ENCODE results near the gene ANGPTL4.

Gene ANGPTL4

DNA sequence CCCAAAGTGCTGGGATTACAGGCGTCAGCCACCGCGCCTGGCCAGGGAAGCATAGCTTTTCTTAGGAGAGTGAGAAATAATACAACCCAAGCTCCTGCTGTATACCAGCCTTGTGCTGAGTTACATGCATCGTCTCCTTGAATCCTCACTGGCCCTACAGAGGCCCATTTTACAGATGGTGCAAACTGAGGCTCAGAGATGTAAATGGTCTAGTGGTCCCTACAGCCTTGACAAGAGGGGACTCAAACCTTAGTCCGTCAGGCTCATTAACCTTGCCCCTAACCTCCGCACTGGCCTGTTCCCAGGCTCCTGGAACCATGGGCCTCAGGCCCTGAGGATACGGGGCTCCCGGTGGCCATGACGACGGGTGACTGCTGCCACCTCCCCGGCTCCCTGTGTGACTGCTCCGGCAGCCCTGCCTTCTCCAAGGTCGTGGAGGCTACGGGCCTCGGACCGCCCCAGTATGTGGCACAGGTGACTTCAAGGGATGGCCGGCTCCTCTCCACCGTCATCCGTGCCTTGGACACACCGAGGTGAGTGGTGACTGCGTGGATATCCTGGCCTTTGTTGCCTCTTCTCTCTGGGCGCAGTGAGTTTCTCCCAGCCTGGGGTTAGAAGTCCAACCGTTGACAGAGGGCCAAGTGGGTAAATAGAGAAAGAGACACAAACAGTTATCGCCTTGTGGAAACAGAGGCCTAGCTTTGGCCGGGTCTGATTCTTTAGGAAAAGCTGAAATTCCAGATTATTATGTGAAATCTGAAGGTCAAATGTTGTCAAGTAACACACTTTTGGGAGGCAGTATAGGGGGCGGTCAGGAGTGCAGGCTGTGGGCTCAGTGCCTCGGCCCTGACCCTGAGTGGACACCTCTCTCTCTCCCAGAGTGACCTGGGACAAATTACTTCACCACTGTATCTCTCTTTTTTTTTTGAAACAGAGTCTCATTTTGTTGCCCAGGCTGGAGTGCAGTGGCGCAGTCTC lies 57.8 kb downstream of the ANGPTL4 start:
- DNase-seq, result no peak

DNA sequence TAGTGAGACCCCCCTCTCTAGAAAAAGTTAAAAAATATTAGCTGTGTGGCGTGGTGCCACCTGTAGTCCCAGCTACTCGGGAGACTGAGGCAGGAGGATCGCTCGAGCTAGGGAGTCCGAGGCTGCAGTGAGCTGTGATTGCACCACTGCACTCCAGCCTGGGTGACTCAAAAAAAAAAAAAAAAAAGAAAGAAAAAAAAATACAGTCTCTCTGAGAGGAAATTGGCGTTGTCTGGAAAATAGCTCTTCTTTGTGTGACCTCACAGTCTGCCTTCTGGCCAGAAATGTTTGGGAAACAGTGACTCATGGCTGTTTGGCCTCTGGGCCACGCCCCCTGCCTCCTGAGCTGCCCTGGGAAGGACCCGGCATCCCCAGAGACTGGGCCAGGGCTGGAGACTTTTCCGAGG lies 59.9 kb downstream of the ANGPTL4 start:
- DNase-seq, result no peak
